A673 (cell line): ENCODE results near the gene HYDIN. TPM values are rescaled to one million over a fixed set of nuclear protein-coding genes. Genes with fewer than 3 reads are reported as not detected.

Source experiments
- BruUV-seq: library from RNA; stranded (reverse); fragments of 400-500 nt; replicated peaks from 2 replicates; lab custom pipeline; 2021; lab: Mats Ljungman, UMichigan
- CTCF ChIA-PET: fragments of 300-600 bp; sonication (Branson Sonifier 250); formaldehyde crosslinking; loops from one replicate; lab custom pipeline; 2022; ENCODE audit warnings: antibody characterized with exemption; lab: Charles Lee
- POLR2A ChIA-PET: fragments of 300-600 bp; sonication (Branson Sonifier 250); formaldehyde crosslinking; loops from one replicate; lab custom pipeline; 2022; ENCODE audit warnings: antibody characterized with exemption; ENCODE audit not compliant: low non-redundant PET; lab: Charles Lee
- DNase-seq: peaks from one replicate; pipeline ENCODE4 v3.0.0-alpha.2; 2015; ENCODE audit warnings: low spot score
- H3K27ac ChIP-seq: fragments of 200-600 bp; sonication (generic); 2 replicates; pipeline ENCODE4 v1.5.1; 2016; ENCODE audit warnings: mixed run types, low read depth, mild to moderate bottlenecking, mixed read lengths, antibody characterized with exemption, low read length; ENCODE audit not compliant: poor library complexity, severe bottlenecking
- H3K27me3 ChIP-seq: fragments of 200-600 bp; sonication (generic); replicated peaks from 2 replicates; pipeline ENCODE4 v1.6.1; 2017; ENCODE audit warnings: mixed run types, low read depth, mild to moderate bottlenecking, mixed read lengths, antibody characterized with exemption, low read length; ENCODE audit not compliant: insufficient read depth, poor library complexity
- H3K36me3 ChIP-seq: fragments of 200-600 bp; sonication (generic); 2 replicates; pipeline ENCODE4 v1.6.1; 2016; ENCODE audit warnings: mixed run types, mild to moderate bottlenecking, mixed read lengths, antibody characterized with exemption, low read length; ENCODE audit not compliant: insufficient read depth, poor library complexity, severe bottlenecking
- H3K4me1 ChIP-seq: fragments of 200-600 bp; sonication (generic); 2 replicates; pipeline ENCODE4 v1.6.1; 2017; ENCODE audit warnings: mixed run types, mild to moderate bottlenecking, mixed read lengths, antibody characterized with exemption, low read length; ENCODE audit not compliant: insufficient read depth, poor library complexity, severe bottlenecking
- H3K4me3 ChIP-seq: fragments of 200-600 bp; sonication (generic); 2 replicates; pipeline ENCODE4 v1.5.1; 2016; ENCODE audit warnings: low read depth, mixed run types, mild to moderate bottlenecking, mixed read lengths, low read length; ENCODE audit not compliant: poor library complexity, severe bottlenecking
- H3K9me3 ChIP-seq: fragments of 200-600 bp; sonication (generic); 2 replicates; pipeline ENCODE4 v1.6.1; 2016; ENCODE audit warnings: mixed run types, low read depth, mild to moderate bottlenecking, mixed read lengths, antibody characterized with exemption, low read length; ENCODE audit not compliant: poor library complexity, severe bottlenecking
- EZH2 ChIP-seq: fragments of 200-600 bp; sonication (generic); IDR thresholded peaks from 2 replicates; pipeline ENCODE4 v1.6.1; 2017; ENCODE audit warnings: borderline replicate concordance, low read depth, mild to moderate bottlenecking, mixed read lengths, antibody characterized with exemption, low read length; ENCODE audit not compliant: poor library complexity, severe bottlenecking
- intact Hi-C: fragments of 100-400 bp; cut with micrococcal nuclease; formaldehyde crosslinking; loops from one replicate; pipeline ENCODE4 v1.10.0; 2022; ENCODE audit not compliant: unreplicated experiment
- total RNA-seq: library from RNA; stranded (reverse); gene quantifications from 2 replicates; pipeline ENCODE4 v1.2.3, GENCODE V29; 2021
- TF ChIP-seq, protein P1 (sequence below): fragments of 300-800, 200-600 bp; sonication (generic); conservative IDR thresholded peaks from 2 replicates; pipeline ENCODE4 v1.5.1; 2017; ENCODE audit warnings: low read depth, mild to moderate bottlenecking, antibody characterized with exemption, low read length, moderate library complexity, mixed read lengths

Gene HYDIN
- total RNA-seq, 1 experiment from 2014 or later: not detected

DNA sequence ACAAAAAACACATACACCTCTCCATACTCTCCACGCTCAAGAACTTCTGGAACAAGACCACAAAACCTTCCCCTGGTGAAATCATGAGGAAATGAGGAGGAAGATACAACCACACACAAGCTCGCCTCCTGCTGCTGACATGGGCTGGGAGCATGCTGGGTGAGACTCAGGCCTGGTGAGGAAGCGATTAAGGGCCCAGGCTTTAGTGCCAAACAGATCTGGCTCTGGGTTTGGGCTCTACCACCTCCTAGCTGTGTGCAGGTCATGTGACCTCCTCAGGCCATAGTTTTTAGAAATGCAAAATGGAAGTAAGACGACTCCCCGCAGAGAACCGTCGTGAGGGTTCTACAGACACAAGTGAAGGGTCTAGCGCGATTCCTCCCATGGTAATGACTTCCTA lies 470.9 kb downstream of the HYDIN start:
- Histone ChIP-seq H3K4me3 (no peak overlapping the region), H3K9me3 (no peaks in the 10 kb centered on the region), H3K4me1 (peaks cover 13% of the 10 kb centered on the region), H3K36me3 (no peaks in the 10 kb centered on the region), H3K27me3 (no peaks in the 10 kb centered on the region), H3K27ac (peak overlapping the region; percentile 68)
- intact Hi-C loops: no loop called here
- DNase-seq: peak; percentile 38
- TF ChIP-seq EZH2: no peak
- TF ChIP-seq, protein P1, sequence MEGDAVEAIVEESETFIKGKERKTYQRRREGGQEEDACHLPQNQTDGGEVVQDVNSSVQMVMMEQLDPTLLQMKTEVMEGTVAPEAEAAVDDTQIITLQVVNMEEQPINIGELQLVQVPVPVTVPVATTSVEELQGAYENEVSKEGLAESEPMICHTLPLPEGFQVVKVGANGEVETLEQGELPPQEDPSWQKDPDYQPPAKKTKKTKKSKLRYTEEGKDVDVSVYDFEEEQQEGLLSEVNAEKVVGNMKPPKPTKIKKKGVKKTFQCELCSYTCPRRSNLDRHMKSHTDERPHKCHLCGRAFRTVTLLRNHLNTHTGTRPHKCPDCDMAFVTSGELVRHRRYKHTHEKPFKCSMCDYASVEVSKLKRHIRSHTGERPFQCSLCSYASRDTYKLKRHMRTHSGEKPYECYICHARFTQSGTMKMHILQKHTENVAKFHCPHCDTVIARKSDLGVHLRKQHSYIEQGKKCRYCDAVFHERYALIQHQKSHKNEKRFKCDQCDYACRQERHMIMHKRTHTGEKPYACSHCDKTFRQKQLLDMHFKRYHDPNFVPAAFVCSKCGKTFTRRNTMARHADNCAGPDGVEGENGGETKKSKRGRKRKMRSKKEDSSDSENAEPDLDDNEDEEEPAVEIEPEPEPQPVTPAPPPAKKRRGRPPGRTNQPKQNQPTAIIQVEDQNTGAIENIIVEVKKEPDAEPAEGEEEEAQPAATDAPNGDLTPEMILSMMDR: peak; percentile 34; the same call in 1 of the 2 replicates
- BruUV-seq: no TSS peak
- ChIA-PET POLR2A (no interaction called here), CTCF (no interaction called here)

DNA sequence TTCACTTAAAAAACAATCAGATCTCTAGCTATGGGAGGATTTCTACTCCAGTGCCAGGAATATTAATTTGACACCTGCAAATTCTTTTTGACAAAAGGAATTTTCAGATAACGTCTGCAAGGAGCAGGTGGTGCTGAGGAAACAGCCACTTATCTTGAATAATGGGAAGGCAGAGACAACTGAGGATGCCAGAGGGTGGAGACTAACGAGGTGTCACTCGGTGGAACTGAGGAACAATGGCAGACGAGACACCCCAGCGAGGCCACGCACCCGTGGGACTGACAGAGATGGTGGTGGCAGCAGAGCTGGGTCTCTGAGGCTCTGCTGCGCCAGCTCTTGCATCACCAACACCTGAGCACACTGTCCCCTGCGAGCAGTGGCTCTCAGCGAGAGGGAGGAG lies 471.7 kb downstream of the HYDIN start:
- ChIA-PET POLR2A (no interaction called here), CTCF (no interaction called here)
- no peaks in the 10 kb centered on the region for H3K27me3 ChIP-seq
- H3K9me3 ChIP-seq: no peaks in the 10 kb centered on the region
- BruUV-seq: no TSS peak
- H3K4me1 ChIP-seq: peaks cover 13% of the 10 kb centered on the region
- H3K27ac ChIP-seq: no peak overlapping the region
- no peaks in the 10 kb centered on the region for H3K36me3 ChIP-seq
- DNase-seq: no peak
- no peak for TF ChIP-seq EZH2
- TF ChIP-seq, protein P1: no peak
- H3K4me3 ChIP-seq: no peak overlapping the region
- intact Hi-C loops: no loop called here

Other genes with a start within 250 kb of the HYDIN start
- 12.2 and 16.1 TPM in 2 replicates for gene CMTR2, start 58.7 kb upstream of the HYDIN start, total RNA-seq
- not detected in 2 replicates for gene CALB2, start 128.0 kb upstream of the HYDIN start, total RNA-seq
- gene TLE7, start 211.3 kb upstream of the HYDIN start, total RNA-seq: not detected in 2 replicates
- 10.2 and 10.9 TPM in 2 replicates for gene ZNF23, start 231.5 kb upstream of the HYDIN start, total RNA-seq